Measurements from ENCODE around the gene CYP4F11. TPM values are rescaled to one million over a fixed set of nuclear protein-coding genes. Genes with fewer than 3 reads are reported as not detected.
"Not testable (repeated sequence)": the region's sequence is repeated elsewhere in the genome, so short reads cannot be mapped to it uniquely, and the experiment has no call there.

The CYP4F11 gene
- total and polyA plus RNA-seq, 2 of the 4 experiments (the other 2 are of a cell fraction), result not detected

DNA sequence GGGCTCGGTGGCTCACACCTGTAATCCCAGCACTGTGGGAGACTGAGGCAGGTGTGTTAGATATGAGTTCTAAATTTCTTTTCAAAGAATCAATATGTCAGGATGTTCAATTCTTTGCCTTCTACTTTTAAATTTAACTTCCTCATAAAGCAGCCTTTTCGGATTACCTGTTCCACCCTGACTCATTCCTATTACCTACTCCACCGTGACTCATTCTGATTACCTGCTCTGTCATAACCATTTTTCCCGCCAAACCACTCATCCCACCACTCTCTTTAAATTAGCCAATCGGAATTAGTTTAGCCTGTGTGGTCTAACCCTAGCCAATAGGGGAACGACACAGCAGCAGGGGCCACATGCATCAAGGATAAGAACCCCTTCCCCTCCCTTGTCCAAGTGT, 60.6 kb downstream of the CYP4F11 start:
- H4K20me1 ChIP-seq (ENCODE audit: insufficient read depth, low read length); ATAC-seq (ENCODE audit: low read depth); dilution Hi-C loops (cut with HindIII; ENCODE audit: low sequenced_read_pairs, unreplicated experiment); H3K4me1 ChIP-seq (ENCODE audit: control insufficient read depth, insufficient read depth, low read length); H3K9ac ChIP-seq (ENCODE audit: low read depth, low read length); POLR2A ChIA-PET (ENCODE audit: unreplicated experiment); H2BK5ac ChIP-seq (ENCODE audit: low read depth, low read length, poor library complexity, severe bottlenecking); H3K79me1 ChIP-seq (ENCODE audit: low read depth in 1 of 2, low read length in 2 of 2); H4K8ac ChIP-seq (ENCODE audit: low read depth in 2 of 2, low read length in 2 of 2); H3K9me3 ChIP-seq (ENCODE audit: control insufficient read depth, insufficient read depth, low read length); H3K36me3 ChIP-seq (ENCODE audit: control insufficient read depth, insufficient read depth, low read length); in situ Hi-C loops (cut with MboI; ENCODE audit: low sequenced_read_pairs); H3K18ac ChIP-seq (ENCODE audit: low read depth, low read length); H3K4me3 ChIP-seq (ENCODE audit: insufficient read depth, low read depth, low read length); H3K56ac ChIP-seq (ENCODE audit: extremely low read depth, insufficient read depth, low read length); H3K27ac ChIP-seq (ENCODE audit: insufficient read depth, low read length); H2AK5ac ChIP-seq (ENCODE audit: low read depth, low read length); CTCF ChIA-PET; H2BK20ac ChIP-seq (ENCODE audit: low read depth, low read length); H4K5ac ChIP-seq (ENCODE audit: low read depth, low read length); H3K4me2 ChIP-seq (ENCODE audit: low read depth, low read length); H2BK15ac ChIP-seq (ENCODE audit: low read depth, low read length); H3K27me3 ChIP-seq (ENCODE audit: control insufficient read depth, insufficient read depth, low read length); H2AFZ ChIP-seq (replicated peaks; ENCODE audit: low read length, poor library complexity); H3K9me1 ChIP-seq (ENCODE audit: insufficient read depth, low read length); BruUV-seq (replicated peaks); H3K23ac ChIP-seq (ENCODE audit: low read depth, low read length); DNase-seq; H3K14ac ChIP-seq (replicated peaks; ENCODE audit: low read depth, low read length); H4K91ac ChIP-seq (ENCODE audit: insufficient read depth, low read depth, low read length); intact Hi-C loops (cut with micrococcal nuclease); H3K4ac ChIP-seq (ENCODE audit: low read depth, low read length); H2BK120ac ChIP-seq (ENCODE audit: low read depth, low read length); H2AK9ac ChIP-seq (replicated peaks; ENCODE audit: low read depth, low read length, poor library complexity): not testable (repeated sequence)
- 64% methylated on average over 3 of the region's 6 CpGs; no CpG with 5 or more reads in 1 of the 2 experiments for WGBS, 2 experiments (ENCODE audit: extremely low coverage in 2 of 2, insufficient read length in 1 of 2)

Measured in IMR-90 (cell line).